ENCODE measurements around the gene PLPP4.
"Not testable (repeated sequence)": the region's sequence is repeated elsewhere in the genome, so short reads cannot be mapped to it uniquely, and the experiment has no call there.

- not testable (repeated sequence) for TF ChIP-seq CTCF (IDR thresholded peaks at IDR 0.05; ENCODE audit: insufficient read depth, low read length); POLR2AphosphoS5 (IDR thresholded peaks at IDR 0.05; ENCODE audit: low read depth); REST (IDR thresholded peaks at IDR 0.05; ENCODE audit: insufficient replicate concordance, low read depth); GABPA (IDR thresholded peaks at IDR 0.05; ENCODE audit: low read depth); SPI1 (IDR thresholded peaks at IDR 0.05; ENCODE audit: borderline replicate concordance, low read depth)
Measured at GRCh38 chr10:120504227-120504626, 47.2 kb downstream of the PLPP4 start.

Data from HL-60 (cell line).